Measurements from ENCODE around the gene IFT25. TPM values are rescaled to one million over a fixed set of nuclear protein-coding genes. Genes with fewer than 3 reads are reported as not detected.

The IFT25 gene
- total RNA-seq, 3 donors from 2014 or later: 20.8 to 27.7 (median 23.3) TPM

- no peaks in the 10 kb centered on the region for H3K9me3 ChIP-seq
- H3K4me3 ChIP-seq: no peak overlapping the region
- H3K36me3 ChIP-seq: no peaks in the 10 kb centered on the region
- no peaks in the 10 kb centered on the region for H3K27me3 ChIP-seq
- TF ChIP-seq CTCF (IDR thresholded peaks at IDR 0.05) (no peak), POLR2A (IDR thresholded peaks at IDR 0.05) (no peak), POLR2AphosphoS5 (IDR thresholded peaks at IDR 0.05) (no peak)
- intact Hi-C loops (cut with DNase I; ENCODE audit: low total_unique reads): no loop called here
- no peak overlapping the region for H3K27ac ChIP-seq
- no peaks in the 10 kb centered on the region for H3K4me1 ChIP-seq
- DNase-seq (ENCODE audit: low spot score in 2 of 2): no peak
These were observed 7.2 kb downstream of the IFT25 start for GRCh38 chr1:53938136-53938830.

- no peaks in the 10 kb centered on the region for H3K27me3 ChIP-seq
- no peaks in the 10 kb centered on the region for H3K4me1 ChIP-seq
- H3K9me3 ChIP-seq: no peaks in the 10 kb centered on the region
- intact Hi-C loops (cut with DNase I; ENCODE audit: low total_unique reads): no loop called here
- TF ChIP-seq POLR2A (IDR thresholded peaks at IDR 0.05) (no peak), CTCF (IDR thresholded peaks at IDR 0.05) (no peak), POLR2AphosphoS5 (IDR thresholded peaks at IDR 0.05) (no peak)
- H3K36me3 ChIP-seq: no peaks in the 10 kb centered on the region
- H3K4me3 ChIP-seq: no peak overlapping the region
- DNase-seq (ENCODE audit: low spot score in 2 of 2): no peak
- H3K27ac ChIP-seq: no peak overlapping the region
These were observed 9.1 kb downstream of the IFT25 start for GRCh38 chr1:53936430-53936829.

GRCh38 chr1:53934170-53934765 is 11.2 kb downstream of the IFT25 start:
- no peak for DNase-seq (ENCODE audit: low spot score in 2 of 2)
- H3K9me3 ChIP-seq: no peaks in the 10 kb centered on the region
- H3K27me3 ChIP-seq: no peaks in the 10 kb centered on the region
- TF ChIP-seq POLR2A (IDR thresholded peaks at IDR 0.05) (no peak), CTCF (IDR thresholded peaks at IDR 0.05) (no peak)
- intact Hi-C loops (cut with DNase I; ENCODE audit: low total_unique reads): no loop called here
- H3K4me1 ChIP-seq: no peaks in the 10 kb centered on the region
- no peak overlapping the region for H3K4me3 ChIP-seq
- H3K36me3 ChIP-seq: no peaks in the 10 kb centered on the region
- H3K27ac ChIP-seq: no peak overlapping the region

GRCh38 chr1:53931523-53931922 is 14.0 kb downstream of the IFT25 start:
- Histone ChIP-seq H3K27ac (no peak overlapping the region), H3K4me3 (no peak overlapping the region), H3K9me3 (no peaks in the 10 kb centered on the region), H3K4me1 (no peaks in the 10 kb centered on the region), H3K27me3 (no peaks in the 10 kb centered on the region), H3K36me3 (no peaks in the 10 kb centered on the region)
- no peak for TF ChIP-seq POLR2A (IDR thresholded peaks at IDR 0.05)
- no peak for TF ChIP-seq CTCF (IDR thresholded peaks at IDR 0.05)
- no peak for TF ChIP-seq POLR2AphosphoS5 (IDR thresholded peaks at IDR 0.05)
- no peak for DNase-seq (ENCODE audit: low spot score in 2 of 2)
- intact Hi-C loops (cut with DNase I; ENCODE audit: low total_unique reads): no loop called here

GRCh38 chr1:53930932-53931331 is 14.6 kb downstream of the IFT25 start:
- H3K27me3 ChIP-seq: no peaks in the 10 kb centered on the region
- H3K4me1 ChIP-seq: no peaks in the 10 kb centered on the region
- H3K9me3 ChIP-seq: no peaks in the 10 kb centered on the region
- no peak for TF ChIP-seq CTCF (IDR thresholded peaks at IDR 0.05)
- TF ChIP-seq POLR2AphosphoS5 (IDR thresholded peaks at IDR 0.05): no peak
- no peak for TF ChIP-seq POLR2A (IDR thresholded peaks at IDR 0.05)
- no peak overlapping the region for H3K4me3 ChIP-seq
- intact Hi-C loops (cut with DNase I; ENCODE audit: low total_unique reads): no loop called here
- no peak overlapping the region for H3K27ac ChIP-seq
- DNase-seq (ENCODE audit: low spot score in 2 of 2): no peak
- H3K36me3 ChIP-seq: no peaks in the 10 kb centered on the region
